GM12891 (cell line): ENCODE measurements around the gene FAM25G.

ENCODE experiments used
- POLR2A ChIP-seq: IDR thresholded peaks from 2 replicates; pipeline ENCODE4 v1.6.1; 2011; ENCODE audit warnings: low read depth, low read length, control low read depth
- POLR2AphosphoS5 ChIP-seq: IDR thresholded peaks from 2 replicates; pipeline ENCODE4 v1.6.1; 2011; ENCODE audit warnings: low read depth, low read length, control low read depth

DNA sequence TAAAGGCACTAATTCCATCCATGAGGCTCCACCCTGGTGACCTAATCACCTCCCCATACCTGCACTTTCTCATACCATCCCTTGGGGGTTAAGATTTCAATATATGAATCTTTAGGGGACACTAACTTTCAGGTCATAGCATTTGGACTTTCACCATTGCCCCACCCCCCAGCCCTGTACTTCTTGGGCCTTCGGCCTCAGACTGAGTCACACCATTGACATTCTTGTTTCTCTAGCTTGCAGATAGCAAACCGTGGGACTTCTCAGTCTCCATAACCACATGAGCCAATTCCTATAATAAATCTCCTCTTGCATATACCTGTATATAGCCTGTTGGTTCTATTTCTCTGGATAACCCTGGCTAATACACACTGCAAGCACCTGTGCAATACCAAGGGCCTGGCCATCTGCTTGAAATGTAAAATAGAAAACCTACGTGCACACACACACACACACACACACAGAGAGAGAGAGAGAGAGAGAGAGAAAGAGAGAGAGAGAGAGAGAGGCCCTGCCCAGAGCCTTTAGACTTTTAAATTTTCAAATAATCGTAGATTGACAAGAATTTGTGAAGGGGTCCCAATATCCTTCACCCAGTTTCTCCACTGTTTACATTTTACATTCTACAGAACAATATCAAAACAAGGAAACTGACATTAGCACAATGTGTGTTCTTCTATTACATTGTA lies 32.9 kb downstream of the FAM25G start:
- TF ChIP-seq POLR2AphosphoS5 (no peak), POLR2A (no peak)
